A673 (cell line): ENCODE results near the gene YEATS2. TPM values are rescaled to one million over a fixed set of nuclear protein-coding genes. Genes with fewer than 3 reads are reported as not detected.
"Not testable (repeated sequence)": the region's sequence is repeated elsewhere in the genome, so short reads cannot be mapped to it uniquely, and the experiment has no call there.

Experiments
- BruUV-seq: library from RNA; stranded (reverse); fragments of 400-500 nt; replicated peaks from 2 replicates; lab custom pipeline; 2021; lab: Mats Ljungman, UMichigan
- CTCF ChIA-PET: fragments of 300-600 bp; sonication (Branson Sonifier 250); formaldehyde crosslinking; loops from one replicate; lab custom pipeline; 2022; ENCODE audit warnings: antibody characterized with exemption; lab: Charles Lee
- POLR2A ChIA-PET: fragments of 300-600 bp; sonication (Branson Sonifier 250); formaldehyde crosslinking; loops from one replicate; lab custom pipeline; 2022; ENCODE audit warnings: antibody characterized with exemption; ENCODE audit not compliant: low non-redundant PET; lab: Charles Lee
- DNase-seq: peaks from one replicate; pipeline ENCODE4 v3.0.0-alpha.2; 2015; ENCODE audit warnings: low spot score
- H3K27ac ChIP-seq: fragments of 200-600 bp; sonication (generic); 2 replicates; pipeline ENCODE4 v1.5.1; 2016; ENCODE audit warnings: mixed run types, low read depth, mild to moderate bottlenecking, mixed read lengths, antibody characterized with exemption, low read length; ENCODE audit not compliant: poor library complexity, severe bottlenecking
- H3K27me3 ChIP-seq: fragments of 200-600 bp; sonication (generic); replicated peaks from 2 replicates; pipeline ENCODE4 v1.6.1; 2017; ENCODE audit warnings: mixed run types, low read depth, mild to moderate bottlenecking, mixed read lengths, antibody characterized with exemption, low read length; ENCODE audit not compliant: insufficient read depth, poor library complexity
- H3K36me3 ChIP-seq: fragments of 200-600 bp; sonication (generic); 2 replicates; pipeline ENCODE4 v1.6.1; 2016; ENCODE audit warnings: mixed run types, mild to moderate bottlenecking, mixed read lengths, antibody characterized with exemption, low read length; ENCODE audit not compliant: insufficient read depth, poor library complexity, severe bottlenecking
- H3K4me1 ChIP-seq: fragments of 200-600 bp; sonication (generic); 2 replicates; pipeline ENCODE4 v1.6.1; 2017; ENCODE audit warnings: mixed run types, mild to moderate bottlenecking, mixed read lengths, antibody characterized with exemption, low read length; ENCODE audit not compliant: insufficient read depth, poor library complexity, severe bottlenecking
- H3K4me3 ChIP-seq: fragments of 200-600 bp; sonication (generic); 2 replicates; pipeline ENCODE4 v1.5.1; 2016; ENCODE audit warnings: low read depth, mixed run types, mild to moderate bottlenecking, mixed read lengths, low read length; ENCODE audit not compliant: poor library complexity, severe bottlenecking
- H3K9me3 ChIP-seq: fragments of 200-600 bp; sonication (generic); 2 replicates; pipeline ENCODE4 v1.6.1; 2016; ENCODE audit warnings: mixed run types, low read depth, mild to moderate bottlenecking, mixed read lengths, antibody characterized with exemption, low read length; ENCODE audit not compliant: poor library complexity, severe bottlenecking
- CTCF ChIP-seq: fragments of 300-800, 200-600 bp; sonication (generic); conservative IDR thresholded peaks from 2 replicates; pipeline ENCODE4 v1.5.1; 2017; ENCODE audit warnings: low read depth, mild to moderate bottlenecking, antibody characterized with exemption, low read length, moderate library complexity, mixed read lengths
- EZH2 ChIP-seq: fragments of 200-600 bp; sonication (generic); IDR thresholded peaks from 2 replicates; pipeline ENCODE4 v1.6.1; 2017; ENCODE audit warnings: borderline replicate concordance, low read depth, mild to moderate bottlenecking, mixed read lengths, antibody characterized with exemption, low read length; ENCODE audit not compliant: poor library complexity, severe bottlenecking
- intact Hi-C: fragments of 100-400 bp; cut with micrococcal nuclease; formaldehyde crosslinking; loops from one replicate; pipeline ENCODE4 v1.10.0; 2022; ENCODE audit not compliant: unreplicated experiment
- total RNA-seq: library from RNA; stranded (reverse); gene quantifications from 2 replicates; pipeline ENCODE4 v1.2.3, GENCODE V29; 2021

The YEATS2 gene
- total RNA-seq, 1 experiment from 2014 or later: 40.7 TPM

DNA sequence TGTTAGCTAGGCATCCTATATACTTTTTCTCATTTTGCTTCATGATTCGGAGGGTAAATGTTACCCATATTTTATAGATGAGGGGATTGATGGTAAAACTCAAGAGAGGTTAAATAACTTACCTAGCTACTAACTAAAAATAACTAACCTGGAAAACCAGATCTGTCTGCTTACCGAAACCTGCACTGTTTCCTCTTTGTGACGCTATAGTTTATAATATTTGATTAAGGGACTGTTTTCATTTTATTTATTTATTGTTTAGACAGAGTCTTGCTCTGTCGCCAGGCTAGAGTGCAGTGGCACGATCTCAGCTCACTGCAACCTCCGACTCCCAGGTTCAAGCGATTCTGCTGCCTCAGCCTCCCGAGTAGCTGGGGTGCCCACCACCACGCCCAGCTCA lies 71.9 kb downstream of the YEATS2 start:
- no TSS peak for BruUV-seq
- H3K9me3 ChIP-seq: no peaks in the 10 kb centered on the region
- H3K27ac ChIP-seq: no peak overlapping the region
- TF ChIP-seq EZH2 (no peak), CTCF (no peak)
- CTCF ChIA-PET: no interaction called here
- DNase-seq: no peak
- no peaks in the 10 kb centered on the region for H3K4me1 ChIP-seq
- H3K27me3 ChIP-seq: no peaks in the 10 kb centered on the region
- H3K4me3 ChIP-seq: no peak overlapping the region
- H3K36me3 ChIP-seq: peaks cover 38% of the 10 kb centered on the region
- POLR2A ChIA-PET: no interaction called here
- intact Hi-C loops: loop anchor here (10.0 kb wide), 1 partner anchor 645 kb away; no protein-coding TSS in a partner anchor

DNA sequence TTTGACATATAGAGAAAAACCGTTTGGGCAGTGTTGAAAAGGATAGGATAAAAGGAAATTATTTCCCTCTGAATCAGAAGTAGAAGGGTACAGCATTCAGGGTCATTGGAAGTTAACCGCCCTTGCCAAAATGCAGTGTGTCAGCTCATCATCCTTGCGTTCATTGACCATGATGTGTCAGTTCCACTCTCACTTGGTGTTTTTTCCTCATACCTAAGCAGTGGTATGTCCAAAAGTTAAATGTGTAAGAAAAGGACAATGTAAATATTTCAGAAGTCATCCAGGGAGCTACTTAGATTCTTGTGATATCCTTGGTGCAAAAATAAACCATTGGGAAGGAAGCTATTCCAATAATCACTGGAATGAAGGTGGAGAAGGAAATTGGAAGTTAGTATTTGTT lies 77.0 kb downstream of the YEATS2 start:
- BruUV-seq: no TSS peak
- CTCF ChIA-PET: no interaction called here
- peaks cover 72% of the 10 kb centered on the region for H3K36me3 ChIP-seq
- POLR2A ChIA-PET: no interaction called here
- TF ChIP-seq CTCF: no peak
- no peaks in the 10 kb centered on the region for H3K9me3 ChIP-seq
- H3K4me1 ChIP-seq: no peaks in the 10 kb centered on the region
- no peak overlapping the region for H3K4me3 ChIP-seq
- DNase-seq: no peak
- intact Hi-C loops: no loop called here
- H3K27ac ChIP-seq: no peak overlapping the region
- no peaks in the 10 kb centered on the region for H3K27me3 ChIP-seq

GRCh38 chr3:183775781-183776180 lies 78.2 kb downstream of the YEATS2 start:
- H3K27ac ChIP-seq: no peak overlapping the region
- CTCF ChIA-PET: no interaction called here

GRCh38 chr3:183776451-183776850 lies 78.9 kb downstream of the YEATS2 start:
- DNase-seq, H3K27me3 ChIP-seq, H3K27ac ChIP-seq, H3K4me3 ChIP-seq, intact Hi-C loops, CTCF ChIA-PET, H3K4me1 ChIP-seq, BruUV-seq, POLR2A ChIA-PET, H3K9me3 ChIP-seq: not testable (repeated sequence)
- peaks cover 89% of the 10 kb centered on the region for H3K36me3 ChIP-seq

More at GRCh38 chr3:183775781-183776180, 78.2 kb downstream of the YEATS2 start:
- intact Hi-C loops: no loop called here
- Histone ChIP-seq H3K9me3 (no peaks in the 10 kb centered on the region), H3K4me1 (no peaks in the 10 kb centered on the region), H3K4me3 (no peak overlapping the region), H3K36me3 (peaks cover 83% of the 10 kb centered on the region), H3K27me3 (no peaks in the 10 kb centered on the region)
- POLR2A ChIA-PET: no interaction called here
- no peak for TF ChIP-seq CTCF
- no peak for TF ChIP-seq EZH2
- BruUV-seq: no TSS peak
- no peak for DNase-seq
